Measurements from ENCODE around the gene CALB2.

The CALB2 gene

DNA sequence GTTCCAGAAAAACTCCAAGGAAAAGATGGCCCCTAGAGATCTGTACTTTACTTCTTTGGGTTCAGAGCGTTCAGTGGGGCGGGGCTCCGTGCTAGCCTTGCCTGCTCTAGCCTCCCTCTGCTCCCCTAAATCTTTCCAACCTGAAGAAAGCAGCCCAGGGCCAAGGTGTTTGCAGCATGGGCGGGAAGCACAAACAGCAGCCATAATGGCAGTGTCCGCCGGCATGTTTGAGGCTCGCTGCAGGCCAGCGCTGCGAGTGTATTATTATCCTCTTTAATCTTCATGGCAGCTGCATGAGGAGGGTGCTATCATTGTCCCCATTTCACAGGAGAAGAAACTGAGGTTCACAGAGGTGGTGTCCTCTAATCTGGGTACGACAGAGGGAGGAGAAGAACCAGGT lies 10.4 kb downstream of the CALB2 start:
- Histone ChIP-seq H4K20me1 (ENCODE audit: insufficient read depth, low read length, poor library complexity, severe bottlenecking) (no peaks in the 10 kb centered on the region), H3K4me3 (ENCODE audit: low read length, poor library complexity, severe bottlenecking) (no peak overlapping the region), H3K27me3 (ENCODE audit: insufficient read depth, low read length, poor library complexity, severe bottlenecking) (no peaks in the 10 kb centered on the region), H3K9ac (ENCODE audit: low read depth, low read length, poor library complexity, severe bottlenecking) (no peak overlapping the region), H3K36me3 (ENCODE audit: insufficient read depth, low read length) (no peaks in the 10 kb centered on the region), H3K4me2 (ENCODE audit: low read depth, low read length, poor library complexity, severe bottlenecking) (no peak overlapping the region), H3K9me3 (ENCODE audit: insufficient read depth, low read depth, low read length) (no peaks in the 10 kb centered on the region), H3K9me2 (replicated peaks; ENCODE audit: low read depth, low read length) (no peaks in the 10 kb centered on the region), H3K79me2 (ENCODE audit: insufficient read depth, low read length) (no peaks in the 10 kb centered on the region), H2AFZ (ENCODE audit: low read length) (no peak overlapping the region), H3K4me1 (ENCODE audit: insufficient read depth, low read length, poor library complexity, severe bottlenecking) (no peaks in the 10 kb centered on the region), H3F3A (ENCODE audit: low read depth) (no peaks in the 10 kb centered on the region)
- TF ChIP-seq, protein P1, sequence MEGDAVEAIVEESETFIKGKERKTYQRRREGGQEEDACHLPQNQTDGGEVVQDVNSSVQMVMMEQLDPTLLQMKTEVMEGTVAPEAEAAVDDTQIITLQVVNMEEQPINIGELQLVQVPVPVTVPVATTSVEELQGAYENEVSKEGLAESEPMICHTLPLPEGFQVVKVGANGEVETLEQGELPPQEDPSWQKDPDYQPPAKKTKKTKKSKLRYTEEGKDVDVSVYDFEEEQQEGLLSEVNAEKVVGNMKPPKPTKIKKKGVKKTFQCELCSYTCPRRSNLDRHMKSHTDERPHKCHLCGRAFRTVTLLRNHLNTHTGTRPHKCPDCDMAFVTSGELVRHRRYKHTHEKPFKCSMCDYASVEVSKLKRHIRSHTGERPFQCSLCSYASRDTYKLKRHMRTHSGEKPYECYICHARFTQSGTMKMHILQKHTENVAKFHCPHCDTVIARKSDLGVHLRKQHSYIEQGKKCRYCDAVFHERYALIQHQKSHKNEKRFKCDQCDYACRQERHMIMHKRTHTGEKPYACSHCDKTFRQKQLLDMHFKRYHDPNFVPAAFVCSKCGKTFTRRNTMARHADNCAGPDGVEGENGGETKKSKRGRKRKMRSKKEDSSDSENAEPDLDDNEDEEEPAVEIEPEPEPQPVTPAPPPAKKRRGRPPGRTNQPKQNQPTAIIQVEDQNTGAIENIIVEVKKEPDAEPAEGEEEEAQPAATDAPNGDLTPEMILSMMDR (conservative IDR thresholded peaks at IDR 0.05; ENCODE audit: low read length): no peak

DNA sequence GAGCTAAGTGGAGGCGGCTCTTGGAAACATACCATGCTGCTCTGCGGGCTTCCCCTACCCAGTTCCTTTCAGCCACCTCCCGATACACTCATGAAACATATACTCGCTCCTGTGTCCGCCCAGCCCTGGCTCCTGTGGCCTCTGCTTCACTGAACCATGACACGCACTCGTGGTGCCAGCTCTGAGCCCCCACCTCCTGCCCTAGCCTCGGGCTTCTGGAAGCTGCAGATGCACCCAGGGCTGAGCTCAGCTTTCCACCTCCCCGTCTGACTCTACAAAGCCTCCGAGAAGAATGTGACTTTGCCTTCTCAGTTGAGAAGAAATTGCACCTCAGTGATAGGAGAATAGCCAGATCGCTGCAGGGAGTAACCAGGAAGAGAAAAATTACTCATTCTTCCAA lies 11.0 kb downstream of the CALB2 start:
- H3K9me3 ChIP-seq (ENCODE audit: insufficient read depth, low read depth, low read length): no peaks in the 10 kb centered on the region
- TF ChIP-seq, protein P1 (conservative IDR thresholded peaks at IDR 0.05; ENCODE audit: low read length): no peak
- no peak for TF ChIP-seq EZH2phosphoT487 (IDR thresholded peaks at IDR 0.05; ENCODE audit: borderline replicate concordance)
- H3K27me3 ChIP-seq (ENCODE audit: insufficient read depth, low read length, poor library complexity, severe bottlenecking): no peaks in the 10 kb centered on the region
- no peak overlapping the region for H3K4me2 ChIP-seq (ENCODE audit: low read depth, low read length, poor library complexity, severe bottlenecking)
- no peaks in the 10 kb centered on the region for H3F3A ChIP-seq (ENCODE audit: low read depth)
- no peaks in the 10 kb centered on the region for H3K79me2 ChIP-seq (ENCODE audit: insufficient read depth, low read length)
- H3K36me3 ChIP-seq (ENCODE audit: insufficient read depth, low read length): no peaks in the 10 kb centered on the region
- no peaks in the 10 kb centered on the region for H3K9me2 ChIP-seq (replicated peaks; ENCODE audit: low read depth, low read length)
- H3K9ac ChIP-seq (ENCODE audit: low read depth, low read length, poor library complexity, severe bottlenecking): no peak overlapping the region
- H2AFZ ChIP-seq (ENCODE audit: low read length): no peak overlapping the region
- no peaks in the 10 kb centered on the region for H4K20me1 ChIP-seq (ENCODE audit: insufficient read depth, low read length, poor library complexity, severe bottlenecking)
- no peaks in the 10 kb centered on the region for H3K4me1 ChIP-seq (ENCODE audit: insufficient read depth, low read length, poor library complexity, severe bottlenecking)
- H3K4me3 ChIP-seq (ENCODE audit: low read length, poor library complexity, severe bottlenecking): no peak overlapping the region

DNA sequence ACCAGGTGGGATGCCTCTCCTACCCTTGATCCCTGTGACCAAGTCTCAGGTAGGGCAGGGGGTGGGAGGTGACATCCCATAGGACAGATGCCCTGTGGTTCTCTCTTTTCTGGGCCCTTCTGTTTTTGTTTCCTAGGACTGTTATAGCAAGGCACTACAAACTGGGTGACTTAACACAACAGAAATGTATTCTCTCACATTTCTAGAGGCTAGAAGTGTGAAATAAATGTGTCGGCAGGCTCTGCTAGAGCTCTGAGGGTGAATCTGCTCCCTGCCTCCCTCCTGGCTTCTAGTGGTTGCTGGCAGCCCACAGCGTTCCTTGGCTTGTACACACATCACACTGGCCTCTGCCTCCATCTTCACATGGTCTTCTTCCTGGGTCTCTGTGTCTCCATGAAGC lies 12.7 kb downstream of the CALB2 start:
- H3K9ac ChIP-seq (ENCODE audit: low read depth, low read length, poor library complexity, severe bottlenecking): no peak overlapping the region
- H3K9me3 ChIP-seq (ENCODE audit: insufficient read depth, low read depth, low read length): no peaks in the 10 kb centered on the region
- H4K20me1 ChIP-seq (ENCODE audit: insufficient read depth, low read length, poor library complexity, severe bottlenecking): no peaks in the 10 kb centered on the region
- no peaks in the 10 kb centered on the region for H3K9me2 ChIP-seq (replicated peaks; ENCODE audit: low read depth, low read length)
- no peaks in the 10 kb centered on the region for H3K27me3 ChIP-seq (ENCODE audit: insufficient read depth, low read length, poor library complexity, severe bottlenecking)
- no peaks in the 10 kb centered on the region for H3K79me2 ChIP-seq (ENCODE audit: insufficient read depth, low read length)
- no peak overlapping the region for H3K4me3 ChIP-seq (ENCODE audit: low read length, poor library complexity, severe bottlenecking)
- TF ChIP-seq, protein P1 (conservative IDR thresholded peaks at IDR 0.05; ENCODE audit: low read length): no peak
- no peak for TF ChIP-seq EZH2phosphoT487 (IDR thresholded peaks at IDR 0.05; ENCODE audit: borderline replicate concordance)
- H3K36me3 ChIP-seq (ENCODE audit: insufficient read depth, low read length): no peaks in the 10 kb centered on the region
- H3K4me1 ChIP-seq (ENCODE audit: insufficient read depth, low read length, poor library complexity, severe bottlenecking): no peaks in the 10 kb centered on the region
- no peaks in the 10 kb centered on the region for H3F3A ChIP-seq (ENCODE audit: low read depth)
- H2AFZ ChIP-seq (ENCODE audit: low read length): no peak overlapping the region; the same call in 1 of the 2 replicates
- H3K4me2 ChIP-seq (ENCODE audit: low read depth, low read length, poor library complexity, severe bottlenecking): no peak overlapping the region

All from Loucy (cell line).